Upper lobe of left lung (tissue), 4 donors: Measurements from ENCODE around the gene TMEM186.

Experiments used
- EP300 ChIP-seq, 4 donors: sonication (generic); formaldehyde crosslinking; IDR thresholded peaks; one replicate each; pipeline ENCODE4 v1.5.1; 2017; ENCODE audit warnings: antibody characterized with exemption in 4 of 4, control low read depth in 2 of 4
- POLR2A ChIP-seq, 4 donors: fragments of 450-650 bp; IDR thresholded peaks; one replicate each; pipeline ENCODE4 v1.5.1; 2016 to 2017; ENCODE audit warnings: antibody characterized with exemption in 4 of 4, mild to moderate bottlenecking in 2 of 4
- POLR2AphosphoS5 ChIP-seq, 2 donors: sonication (generic); formaldehyde crosslinking; IDR thresholded peaks; one replicate each; pipeline ENCODE4 v1.5.1; 2017; ENCODE audit warnings: antibody characterized with exemption in 2 of 2
- TF ChIP-seq, protein P1 (sequence below), 6 experiments: fragments of 450-650 bp in 4 of 6; fragments of 200-600 bp in 2 of 6; sonication (generic) in 2 of 6; IDR thresholded peaks; one replicate each; pipeline ENCODE4 v1.5.1; 2016 to 2019; ENCODE audit warnings: antibody characterized with exemption in 6 of 6

DNA sequence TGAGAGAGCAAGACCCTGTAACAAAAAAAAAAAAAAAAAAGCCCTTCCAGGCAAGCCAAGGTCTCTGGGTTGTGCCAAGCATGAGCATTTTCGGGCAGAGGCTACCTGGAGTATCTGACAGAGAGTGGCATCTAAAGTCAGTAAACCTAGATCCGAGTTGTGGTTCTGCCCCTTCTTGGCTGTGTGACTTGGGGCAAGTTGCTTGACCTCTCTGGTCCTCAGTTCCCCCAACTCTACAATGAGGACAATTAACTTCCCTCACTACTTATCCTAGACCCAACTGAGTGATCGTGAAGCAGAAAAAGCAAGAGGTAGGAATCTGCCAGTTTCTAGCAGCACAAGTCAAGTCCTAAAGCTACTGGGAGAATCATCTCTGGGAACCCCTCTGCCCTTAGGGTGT is 34.4 kb downstream of the TMEM186 start:
- TF ChIP-seq, protein P1, sequence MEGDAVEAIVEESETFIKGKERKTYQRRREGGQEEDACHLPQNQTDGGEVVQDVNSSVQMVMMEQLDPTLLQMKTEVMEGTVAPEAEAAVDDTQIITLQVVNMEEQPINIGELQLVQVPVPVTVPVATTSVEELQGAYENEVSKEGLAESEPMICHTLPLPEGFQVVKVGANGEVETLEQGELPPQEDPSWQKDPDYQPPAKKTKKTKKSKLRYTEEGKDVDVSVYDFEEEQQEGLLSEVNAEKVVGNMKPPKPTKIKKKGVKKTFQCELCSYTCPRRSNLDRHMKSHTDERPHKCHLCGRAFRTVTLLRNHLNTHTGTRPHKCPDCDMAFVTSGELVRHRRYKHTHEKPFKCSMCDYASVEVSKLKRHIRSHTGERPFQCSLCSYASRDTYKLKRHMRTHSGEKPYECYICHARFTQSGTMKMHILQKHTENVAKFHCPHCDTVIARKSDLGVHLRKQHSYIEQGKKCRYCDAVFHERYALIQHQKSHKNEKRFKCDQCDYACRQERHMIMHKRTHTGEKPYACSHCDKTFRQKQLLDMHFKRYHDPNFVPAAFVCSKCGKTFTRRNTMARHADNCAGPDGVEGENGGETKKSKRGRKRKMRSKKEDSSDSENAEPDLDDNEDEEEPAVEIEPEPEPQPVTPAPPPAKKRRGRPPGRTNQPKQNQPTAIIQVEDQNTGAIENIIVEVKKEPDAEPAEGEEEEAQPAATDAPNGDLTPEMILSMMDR (IDR thresholded peaks at IDR 0.05) = no peak
- TF ChIP-seq POLR2A (IDR thresholded peaks at IDR 0.05) = no peak
- TF ChIP-seq EP300 (IDR thresholded peaks at IDR 0.05) = no peak
- TF ChIP-seq POLR2AphosphoS5 (IDR thresholded peaks at IDR 0.05) = no peak
